CD4-positive, alpha-beta T cell treated with Interleukin-4 for 4 hours (primary cell): ENCODE measurements around the gene PPP2R3A.
"Not testable (repeated sequence)": the region's sequence is repeated elsewhere in the genome, so short reads cannot be mapped to it uniquely, and the experiment has no call there.

Experiments
- DNase-seq: peaks from one replicate; pipeline ENCODE4 v3.0.0-alpha.2; 2020

PPP2R3A gene

DNA sequence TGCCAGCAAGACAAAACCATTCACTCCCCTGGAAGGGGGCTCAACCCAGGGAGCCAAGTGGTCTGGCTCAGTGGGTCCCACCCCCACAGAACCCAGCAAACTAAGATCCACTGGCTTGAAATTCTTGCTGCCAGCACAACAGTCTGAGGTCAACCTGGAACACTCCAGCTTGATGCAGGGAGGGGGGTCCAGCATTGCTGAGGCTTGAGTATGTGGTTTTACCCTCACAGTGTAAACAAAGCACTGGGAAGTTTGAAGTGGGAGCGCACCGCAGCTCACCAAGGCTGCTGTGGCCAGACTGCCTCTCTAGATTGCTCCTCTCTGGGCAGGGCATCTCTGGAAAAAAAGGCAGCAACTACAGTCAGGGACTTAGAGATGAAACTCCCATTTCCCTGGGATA is 148.9 kb downstream of the PPP2R3A start:
- no peak for DNase-seq

DNA sequence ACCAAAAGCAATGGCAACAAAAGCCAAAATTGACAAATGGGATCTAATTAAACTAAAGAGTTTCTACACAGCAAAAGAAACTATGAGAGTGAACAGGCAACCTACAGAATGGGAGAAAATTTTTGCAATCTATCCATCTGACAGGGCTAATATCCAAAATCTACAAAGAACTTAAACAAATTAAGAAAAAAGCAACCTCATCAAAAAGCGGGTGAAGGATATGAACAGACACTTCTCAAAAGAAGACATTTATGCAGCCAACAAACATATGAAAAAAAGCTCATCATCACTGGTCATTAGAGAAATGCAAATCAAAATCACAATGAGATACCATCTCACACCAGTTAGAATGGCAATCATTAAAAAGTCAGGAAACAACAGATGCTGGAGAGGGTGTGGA is 153.8 kb downstream of the PPP2R3A start:
- not testable (repeated sequence) for DNase-seq

DNA sequence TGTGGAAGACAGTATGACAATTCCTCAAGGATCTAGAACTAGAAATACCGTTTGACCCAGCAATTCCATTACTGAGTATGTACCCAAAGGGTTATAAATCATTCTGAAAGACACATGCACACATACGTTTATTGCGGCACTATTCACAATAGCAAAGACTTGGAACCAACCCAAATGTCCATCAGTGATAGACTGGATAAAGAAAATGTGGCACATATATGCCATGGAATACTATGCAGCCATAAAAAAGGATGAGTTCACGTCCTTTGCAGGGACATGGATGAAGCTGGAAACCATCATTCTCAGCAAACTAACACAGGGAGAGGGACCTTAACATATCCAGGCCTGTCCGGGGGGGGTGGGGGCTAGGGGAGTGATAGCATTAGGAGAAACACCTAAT is 154.3 kb downstream of the PPP2R3A start:
- DNase-seq, result not testable (repeated sequence)

DNA sequence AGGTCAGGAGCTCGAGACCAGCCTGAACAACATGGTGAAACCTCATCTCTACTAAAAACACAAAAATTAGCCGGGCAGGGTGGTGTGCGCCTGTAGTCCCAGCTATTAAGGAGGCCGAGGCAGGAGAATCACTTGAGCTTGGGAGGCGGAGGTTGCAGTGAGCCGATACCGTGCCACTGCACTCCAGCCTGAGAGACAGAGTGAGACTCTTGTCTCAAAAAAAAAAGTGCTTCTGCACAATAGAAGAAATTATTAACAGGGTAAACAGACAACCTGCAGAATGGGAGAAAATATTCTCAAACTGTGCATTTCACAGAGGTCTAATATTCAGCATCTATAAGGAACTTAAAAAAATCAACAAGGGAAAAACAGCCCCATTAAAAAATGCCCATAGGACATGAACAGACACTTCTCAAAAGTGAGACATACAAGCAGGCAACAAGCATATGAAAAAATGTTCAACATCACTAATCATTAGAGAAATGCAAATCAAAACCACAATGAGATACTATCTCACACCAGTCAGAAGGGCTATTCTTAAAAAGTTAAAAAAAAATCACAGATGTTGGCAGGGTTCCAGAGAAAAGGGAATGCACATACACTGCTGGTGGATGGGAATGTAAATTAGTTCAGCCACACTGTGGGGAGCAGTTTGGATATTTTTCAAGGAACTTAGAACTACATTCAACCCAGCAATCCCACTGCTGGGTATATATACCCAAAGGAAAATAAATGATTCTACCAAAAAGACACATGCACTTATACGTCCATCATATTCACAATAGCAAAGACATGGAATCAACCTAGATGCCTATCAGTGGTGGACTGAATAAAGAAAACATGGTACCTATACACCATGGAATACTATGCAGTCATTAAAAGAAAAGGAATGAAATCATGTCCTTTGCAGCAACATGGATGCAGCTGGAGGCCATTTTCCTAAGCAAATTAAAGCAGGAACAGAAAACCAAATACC is 155.1 kb downstream of the PPP2R3A start:
- no peak for DNase-seq

DNA sequence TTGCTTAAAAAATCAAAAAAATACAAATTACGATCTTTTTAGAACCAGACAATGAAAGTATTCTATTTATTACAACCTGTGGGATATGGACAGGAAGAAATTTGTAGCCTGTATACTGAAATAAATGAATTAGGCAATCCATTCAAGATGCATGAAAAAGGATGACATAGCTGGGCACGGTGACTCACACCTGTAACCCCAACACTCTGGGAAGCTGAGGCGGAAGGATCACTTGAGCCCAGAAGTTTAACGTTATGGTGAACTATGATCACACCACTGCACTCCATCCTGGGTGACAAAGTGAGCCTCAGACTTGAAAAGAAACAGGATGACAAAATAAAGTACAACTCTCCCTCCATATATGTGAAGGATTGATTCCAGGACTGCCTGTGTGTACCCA is 156.5 kb downstream of the PPP2R3A start:
- no peak for DNase-seq

DNA sequence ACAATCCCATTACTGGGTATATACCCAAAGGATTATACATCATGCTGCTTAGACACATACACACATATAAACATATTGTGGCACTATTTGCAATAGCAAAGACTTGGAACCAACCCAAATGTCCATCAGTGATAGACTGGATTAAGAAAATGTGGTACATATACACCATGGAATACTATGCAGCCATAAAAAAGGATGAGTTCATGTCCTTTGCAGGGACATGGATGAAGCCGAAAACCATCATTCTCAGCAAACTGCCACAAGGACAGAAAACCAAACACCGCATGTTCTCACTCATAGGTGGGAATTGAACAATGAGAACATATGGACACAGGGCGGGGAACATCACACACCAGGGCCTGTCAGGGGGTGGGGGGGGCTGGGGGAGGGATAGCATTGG is 166.1 kb downstream of the PPP2R3A start:
- DNase-seq, result not testable (repeated sequence)

DNA sequence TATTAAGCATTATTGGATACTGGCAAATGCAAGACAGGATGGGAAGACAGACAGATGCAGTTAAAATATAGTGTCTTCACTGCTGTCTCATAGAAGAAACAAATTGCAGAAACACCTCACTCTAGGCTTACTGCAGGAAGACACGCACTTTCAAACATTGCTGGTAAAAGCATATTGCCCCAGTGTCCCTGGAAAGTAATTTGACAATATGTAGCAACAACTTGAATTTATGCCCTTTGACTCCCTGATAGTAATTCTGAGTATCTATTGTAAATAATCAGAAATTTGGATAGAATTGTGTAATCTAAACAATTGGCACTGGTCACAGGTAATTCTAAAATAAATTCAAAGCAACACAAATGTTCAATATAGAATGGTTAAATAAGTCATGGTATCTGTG is 168.6 kb downstream of the PPP2R3A start:
- DNase-seq, result no peak

DNA sequence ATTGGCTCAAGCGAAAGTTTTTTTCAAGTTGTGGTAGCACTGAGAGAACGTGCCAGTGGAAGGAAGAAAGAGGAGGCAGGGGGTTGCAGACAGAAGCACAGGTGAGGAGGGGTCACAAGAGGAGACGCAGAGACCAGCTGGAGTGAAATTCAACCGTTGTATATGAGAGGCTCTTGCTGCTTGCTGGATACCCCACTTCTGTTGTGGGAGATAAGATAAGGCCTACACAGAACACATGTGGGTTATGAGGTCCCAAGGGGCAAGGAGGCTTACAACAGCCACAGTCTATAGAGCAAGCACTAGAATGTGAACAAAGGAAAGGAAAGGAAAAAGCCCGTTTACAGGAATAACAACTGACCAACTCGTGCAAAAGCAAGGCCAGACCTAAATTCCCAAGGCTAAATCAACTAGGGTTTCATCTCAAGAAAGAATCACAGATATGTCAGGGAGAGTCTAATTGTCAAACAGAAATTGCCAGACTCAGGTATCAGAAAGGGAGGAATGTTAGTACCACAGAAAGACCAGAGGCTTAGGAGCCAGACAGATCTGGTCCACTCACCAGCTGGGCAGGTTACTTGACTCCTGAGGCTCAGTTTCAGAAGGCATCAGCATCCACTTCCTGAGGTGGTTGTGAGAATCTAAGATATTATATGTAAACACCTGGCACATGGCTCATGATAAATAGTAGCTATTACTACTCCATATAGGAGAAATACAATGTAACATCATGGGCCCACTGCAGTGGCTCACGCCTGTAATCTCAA is 169.7 kb downstream of the PPP2R3A start:
- DNase-seq, result no peak

DNA sequence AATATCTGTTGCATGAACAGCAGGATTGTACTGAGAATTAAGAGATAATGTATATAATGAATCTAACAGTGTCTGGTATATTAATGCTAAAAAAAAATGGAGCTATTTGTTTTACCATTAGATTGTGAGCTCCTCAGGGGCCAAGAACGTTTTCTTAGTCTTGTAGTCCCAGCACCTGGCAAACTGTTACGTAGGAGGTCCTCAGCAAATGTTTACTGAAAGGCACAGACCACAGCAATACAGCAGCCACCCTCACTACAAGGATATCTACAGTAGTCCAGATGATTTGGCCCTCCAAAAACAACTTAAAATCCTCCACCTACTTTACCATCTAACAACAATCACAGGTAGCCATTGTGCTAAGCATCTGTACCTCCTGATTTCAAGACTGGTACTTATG is 170.9 kb downstream of the PPP2R3A start:
- DNase-seq, result no peak

DNA sequence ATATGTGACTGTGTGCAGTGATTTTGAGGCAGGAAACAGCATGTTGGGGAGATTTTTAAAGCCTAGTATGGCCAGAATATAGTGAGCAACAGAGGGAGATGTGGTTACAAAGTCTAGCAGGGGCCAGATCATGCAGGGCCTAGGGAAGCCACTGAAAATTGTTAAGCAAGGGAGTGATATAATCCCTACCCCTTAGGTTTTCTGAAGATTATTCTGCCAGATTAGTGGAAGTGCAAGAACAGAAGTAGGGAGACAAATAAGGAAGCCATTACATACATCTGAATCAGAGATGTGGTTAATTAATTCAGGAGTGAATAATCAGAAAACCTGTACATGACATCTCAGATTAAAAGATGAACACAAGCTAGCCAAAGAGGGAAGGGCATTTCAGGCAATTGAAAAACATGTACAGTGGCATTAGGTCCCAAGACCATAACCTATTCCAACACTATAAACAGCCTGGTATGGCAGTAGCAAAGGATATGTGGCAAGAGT is 175.8 kb downstream of the PPP2R3A start:
- DNase-seq, result no peak

DNA sequence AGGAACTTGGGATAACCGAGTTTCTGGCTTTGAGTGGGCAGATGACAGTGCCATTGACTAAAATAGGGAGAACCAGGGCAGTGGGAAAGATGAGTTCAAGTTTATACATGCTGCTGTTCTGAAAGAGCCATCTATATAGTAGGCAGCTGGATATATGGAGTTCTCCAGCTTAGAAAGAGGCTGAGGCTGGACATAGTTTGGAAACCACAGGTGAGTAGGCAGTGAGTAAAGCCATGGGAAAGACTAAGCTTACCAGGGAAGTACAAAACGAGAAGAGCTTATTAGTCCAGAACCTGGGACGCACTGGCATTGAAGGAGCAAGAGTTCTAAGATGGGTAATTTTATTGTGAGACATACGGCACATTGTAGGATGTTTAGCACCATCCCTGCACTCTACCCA is 176.4 kb downstream of the PPP2R3A start:
- no peak for DNase-seq

DNA sequence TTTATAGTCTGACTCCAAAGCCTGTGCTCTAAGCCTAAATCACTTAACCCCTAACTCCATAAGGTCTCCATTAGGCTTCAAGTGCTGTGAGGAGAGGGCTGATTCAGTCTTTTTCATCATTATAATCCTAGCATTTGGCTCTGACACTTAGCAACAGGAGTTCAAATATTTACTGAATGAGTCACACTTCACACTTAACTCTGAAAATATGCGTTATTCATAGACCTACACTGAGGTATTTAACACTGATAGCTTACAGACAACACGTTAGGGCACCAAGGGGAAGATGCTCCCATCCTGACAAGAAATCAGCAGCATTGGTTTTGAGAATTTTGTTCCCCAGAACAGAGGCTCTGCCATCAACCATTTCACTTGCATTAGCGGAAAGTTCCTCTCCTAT is 177.1 kb downstream of the PPP2R3A start:
- peak; percentile 44 for DNase-seq

DNA sequence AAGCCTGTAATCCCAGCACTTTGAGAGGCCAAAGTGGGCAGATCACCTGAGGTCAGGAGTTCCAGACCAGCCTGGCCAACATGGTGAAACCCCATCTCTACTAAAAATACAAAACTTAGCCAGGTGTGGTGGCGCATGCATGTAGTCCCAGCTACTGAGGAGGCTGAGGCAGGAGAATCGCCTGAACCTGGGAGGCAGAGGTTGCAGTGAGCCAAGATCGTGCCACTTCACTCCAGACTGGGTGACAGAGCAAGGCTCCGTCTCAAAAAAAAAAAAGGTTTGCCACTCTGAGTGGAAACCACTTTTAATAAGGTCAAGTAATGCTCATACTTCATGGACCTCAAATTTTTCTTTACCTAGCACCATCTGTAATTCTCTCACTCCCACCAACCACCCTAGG is 178.9 kb downstream of the PPP2R3A start:
- DNase-seq, result not testable (repeated sequence)

DNA sequence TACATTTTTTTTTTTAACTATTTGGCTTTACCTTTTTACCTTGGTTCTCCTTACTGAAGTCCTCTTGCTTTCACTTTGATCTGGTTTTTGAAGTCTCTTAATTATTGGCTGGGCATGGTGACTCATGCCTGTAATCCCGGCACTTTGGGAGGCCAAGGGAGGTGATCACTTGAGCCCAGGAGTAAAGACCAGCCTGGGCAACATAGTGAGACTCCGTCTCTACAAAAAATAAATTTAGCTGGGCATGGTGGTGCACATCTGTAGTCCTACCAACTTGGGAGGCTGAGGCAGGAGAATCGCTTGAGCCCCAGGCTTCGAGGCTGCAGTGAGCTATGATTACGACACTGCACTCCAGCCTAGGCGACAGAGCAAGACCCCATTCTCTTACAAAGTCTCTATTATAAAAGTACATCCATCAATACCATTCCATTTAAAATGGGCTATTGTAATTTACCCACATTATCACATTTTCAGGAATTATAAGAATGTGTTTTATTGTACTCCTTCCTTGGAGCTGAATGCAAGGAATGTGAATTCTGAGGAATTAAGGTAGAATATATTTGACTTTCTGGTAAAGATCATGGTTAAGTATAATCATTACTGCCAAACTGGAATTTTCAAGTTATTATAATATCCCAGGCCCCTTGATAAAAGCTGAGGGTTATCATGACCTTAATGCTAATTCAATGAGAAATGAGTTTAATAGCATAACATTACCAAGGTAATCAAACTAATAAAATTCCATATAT is 181.6 kb downstream of the PPP2R3A start:
- no peak for DNase-seq

DNA sequence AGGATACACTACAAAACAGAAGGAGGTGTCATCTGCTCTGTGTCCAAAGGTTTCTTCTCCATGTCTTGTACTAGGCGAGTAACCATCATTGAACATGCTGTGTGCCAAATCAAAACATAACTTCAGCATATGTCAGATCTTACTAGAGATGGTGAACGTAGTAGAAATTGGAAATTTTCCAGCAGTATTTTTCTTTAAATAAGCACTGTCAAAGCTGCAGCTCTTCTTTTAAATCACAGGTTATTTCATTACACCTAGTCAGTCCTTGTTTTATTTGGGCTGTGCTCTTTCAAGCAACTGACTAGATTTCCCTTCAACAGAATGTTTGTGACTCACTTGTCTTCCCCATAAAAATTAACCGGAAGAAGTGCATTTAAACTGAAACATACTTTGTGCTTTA is 184.1 kb downstream of the PPP2R3A start:
- peak; percentile 33 for DNase-seq

DNA sequence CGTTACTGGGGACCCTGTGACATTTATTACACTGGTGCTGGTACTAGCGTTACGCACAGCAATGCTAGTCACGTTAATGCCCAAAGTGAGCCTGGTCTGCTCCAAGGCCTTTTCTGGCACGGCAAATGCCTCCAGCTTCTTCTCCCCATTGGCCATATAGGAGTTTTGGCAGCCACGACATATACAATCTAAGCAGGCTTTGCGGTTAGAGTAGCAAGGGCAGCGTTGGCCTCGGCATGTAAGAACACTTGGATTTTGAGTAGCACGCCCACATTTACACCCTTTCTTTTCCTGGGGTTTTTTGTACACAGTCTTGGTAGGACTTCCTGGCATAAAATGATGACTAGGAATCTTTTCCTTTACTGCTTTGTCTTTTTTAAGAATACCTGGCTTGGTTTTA is 185.7 kb downstream of the PPP2R3A start:
- DNase-seq, result no peak

DNA sequence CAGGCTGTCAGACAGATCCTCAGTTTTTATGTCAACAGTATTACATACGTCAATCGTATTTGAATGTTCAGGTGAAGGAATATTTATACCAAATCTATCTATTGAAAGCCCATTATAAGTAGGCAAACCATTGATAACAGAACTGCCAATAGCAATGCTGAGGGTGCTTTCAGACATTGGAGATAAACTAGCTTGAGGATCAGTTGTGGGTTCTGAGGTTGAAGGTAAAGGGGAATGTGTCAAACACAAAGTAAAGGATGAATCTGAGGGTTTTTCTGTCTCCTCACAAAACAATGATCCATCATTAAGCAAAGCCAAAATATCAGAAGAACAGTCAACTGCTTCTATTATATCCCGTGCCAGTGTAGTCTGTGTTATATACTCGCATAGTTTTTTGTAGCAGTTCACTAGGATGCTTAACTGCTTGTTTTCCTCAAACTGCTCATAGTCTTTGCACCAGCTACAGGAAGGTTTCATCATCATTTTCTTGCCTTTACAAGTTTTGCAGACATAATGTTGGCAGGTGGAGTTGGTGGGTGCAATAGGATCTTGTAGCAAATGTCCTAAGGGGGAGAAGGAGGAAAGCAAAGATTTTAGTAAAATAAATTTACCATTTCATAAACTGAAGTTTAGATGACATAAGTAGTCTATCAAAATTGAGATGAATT is 186.8 kb downstream of the PPP2R3A start:
- no peak for DNase-seq

DNA sequence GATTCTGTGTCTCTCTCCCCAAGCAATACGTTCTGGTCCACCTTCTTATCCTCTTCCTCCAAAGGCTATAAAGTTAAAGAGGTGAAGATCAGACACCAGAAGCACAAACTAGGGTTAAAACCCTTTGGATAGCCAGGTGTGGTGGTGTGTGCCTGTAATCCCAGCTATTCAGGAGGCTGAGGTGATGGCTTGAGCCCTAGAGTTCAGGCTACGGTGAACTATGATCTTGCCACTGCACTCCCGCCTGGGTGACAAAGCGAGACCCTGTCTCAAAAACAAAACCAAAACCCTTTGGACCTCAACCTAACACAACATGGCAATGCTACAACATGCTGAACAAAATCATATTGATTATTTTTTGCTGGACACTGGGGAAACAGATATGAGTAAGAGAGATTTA is 187.4 kb downstream of the PPP2R3A start:
- no peak for DNase-seq

DNA sequence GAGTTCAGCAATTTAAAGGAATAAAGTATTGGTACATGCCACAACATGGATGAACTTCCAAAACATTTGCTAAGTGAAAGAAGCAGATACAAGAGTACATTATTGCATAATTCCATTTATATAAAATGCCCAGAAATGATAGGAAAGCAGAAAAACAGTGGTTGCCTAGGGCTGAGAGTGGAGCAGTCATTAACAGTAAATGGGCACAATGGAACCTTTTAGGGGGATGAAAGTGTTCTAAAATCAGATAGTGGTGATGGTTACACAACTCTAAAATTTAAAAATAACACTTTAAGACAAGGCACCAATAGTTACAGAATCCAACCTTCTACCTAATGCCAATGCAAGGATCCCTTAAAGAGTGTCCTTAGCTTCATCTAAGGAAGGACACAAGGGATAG is 196.0 kb downstream of the PPP2R3A start:
- no peak for DNase-seq

DNA sequence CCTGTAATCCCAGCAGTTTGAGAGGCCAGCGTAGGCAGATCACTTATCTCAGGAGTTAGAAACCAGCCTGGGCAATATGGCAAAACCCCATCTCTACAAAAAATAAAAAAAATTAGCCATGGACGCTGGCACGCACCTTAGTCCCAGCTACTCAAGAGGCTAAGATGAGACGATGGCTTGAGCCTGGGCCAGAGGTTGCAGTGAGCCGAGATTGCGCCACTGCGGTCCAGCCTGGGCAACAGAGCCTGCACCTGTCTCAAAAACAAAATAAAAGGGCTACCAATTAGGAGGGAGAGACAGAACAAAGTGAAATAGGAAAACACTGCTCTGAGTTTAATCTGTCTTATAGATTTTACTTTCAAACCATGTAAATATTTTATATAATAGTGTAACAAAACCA is 196.8 kb downstream of the PPP2R3A start:
- DNase-seq, result no peak

DNA sequence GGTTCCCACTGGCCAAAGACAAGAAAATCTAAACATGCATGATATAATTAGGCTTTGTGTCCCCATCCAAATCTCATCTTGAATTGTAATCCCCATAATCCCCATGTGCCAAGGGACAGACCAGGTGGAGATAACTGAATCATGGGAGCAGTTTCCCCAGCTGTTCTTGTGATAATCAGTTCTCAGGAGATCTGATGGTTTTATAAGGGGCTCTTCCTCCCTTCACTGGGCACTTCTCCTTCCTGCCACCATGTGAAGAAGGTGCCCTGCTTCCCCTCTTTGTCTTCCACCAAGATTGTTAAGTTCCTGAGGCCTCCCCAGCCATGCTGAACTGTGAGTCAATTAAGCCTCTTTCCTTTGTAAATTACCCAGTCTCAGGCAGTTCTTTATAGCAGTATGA is 198.1 kb downstream of the PPP2R3A start:
- DNase-seq, result not testable (repeated sequence)

DNA sequence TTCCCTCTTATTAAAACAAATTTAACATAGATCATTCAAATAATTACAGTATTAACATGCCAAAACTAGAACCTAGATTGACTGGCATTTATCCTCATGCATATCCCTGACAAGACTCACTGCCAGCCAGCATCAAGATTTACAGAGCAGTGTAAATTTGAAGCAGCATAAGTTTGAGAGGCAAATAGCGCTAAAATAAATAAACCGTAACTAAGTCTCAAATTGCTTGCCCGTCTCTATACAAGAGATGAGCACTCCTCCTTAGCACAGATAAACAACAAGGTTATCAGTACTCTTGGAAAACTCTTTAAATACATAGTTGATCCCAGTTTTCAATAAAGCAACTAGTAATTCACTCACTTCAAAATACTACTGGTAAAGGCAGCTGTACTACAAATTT is 201.0 kb downstream of the PPP2R3A start:
- DNase-seq, result no peak

DNA sequence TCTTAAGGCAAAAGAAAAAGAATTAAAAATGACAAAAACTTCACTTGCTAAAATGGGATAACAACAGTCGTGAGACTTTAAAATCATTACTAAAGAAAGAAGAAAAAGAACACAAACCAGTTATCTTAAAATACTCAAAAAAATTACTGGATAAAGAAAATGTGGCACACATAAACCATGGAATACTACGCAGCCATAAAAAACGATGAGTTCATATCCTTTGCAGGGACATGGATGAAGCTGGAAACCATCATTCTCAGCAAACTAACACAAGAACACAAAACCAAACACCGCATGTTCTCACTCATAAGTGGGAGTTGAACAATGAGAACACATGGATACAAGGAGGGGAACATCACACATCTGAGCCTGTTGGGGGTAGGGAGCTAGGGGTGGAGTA is 202.7 kb downstream of the PPP2R3A start:
- DNase-seq, result not testable (repeated sequence)
